NT2/D1 (cell line): ENCODE data around the gene PBX1.
"Not testable (repeated sequence)": the region's sequence is repeated elsewhere in the genome, so short reads cannot be mapped to it uniquely, and the experiment has no call there.

ENCODE experiments used
- SUZ12 ChIP-seq: IDR thresholded peaks from 2 replicates; pipeline ENCODE4 v1.6.1; 2011; ENCODE audit not compliant: insufficient read length, insufficient read depth; ENCODE audit errors: extremely low read depth
- YY1 ChIP-seq: IDR thresholded peaks from 2 replicates; pipeline ENCODE4 v1.6.1; 2011; ENCODE audit not compliant: insufficient read length, insufficient read depth
- ZNF274 ChIP-seq: IDR thresholded peaks from 2 replicates; pipeline ENCODE4 v1.6.1; 2011; ENCODE audit warnings: mild to moderate bottlenecking, low read depth, low read length

DNA sequence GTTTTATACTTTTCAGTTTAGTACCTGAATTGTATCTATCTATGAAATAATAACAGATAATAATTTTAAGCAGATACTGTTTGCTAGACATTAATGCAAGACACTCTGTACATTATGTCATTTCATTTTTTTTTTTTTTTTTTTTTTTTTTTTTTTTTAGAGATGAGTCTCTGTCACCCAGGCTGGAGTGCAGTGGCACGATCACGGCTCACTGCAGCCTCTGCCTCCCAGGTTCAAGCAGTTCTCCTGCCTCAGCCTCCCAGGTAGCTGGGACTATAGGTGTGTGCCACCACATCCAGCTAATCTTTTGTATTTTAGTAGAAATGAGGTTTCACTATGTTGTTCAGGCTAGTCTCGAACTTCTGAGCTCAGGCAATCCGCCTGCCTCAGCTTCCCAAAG is 44.8 kb downstream of the PBX1 start:
- TF ChIP-seq YY1, SUZ12, ZNF274: not testable (repeated sequence)
